ENCODE results near the gene SNCA. TPM values are rescaled to one million over a fixed set of nuclear protein-coding genes. Genes with fewer than 3 reads are reported as not detected.

SNCA gene
- under 1 TPM in 4 of 6 experiments, not detected in 2; 0.30 to 0.43 (median 0.38) TPM for total RNA-seq (2021; fragmentation: NEBNext Ultra II Directional; extraction: Animal tissue kit (Norgen Biotek cat#: 25700))
- long read RNA-seq: 0 reads

GRCh38 chr4:89836897-89837384, at the start of gene SNCA:
Gene SNCA (minus strand): TSS chr4:89837161. CDS start chr4:89835667, 1,494 bp downstream.
- no peak within 1 kb of the TSS for H3K27ac Mint-ChIP-seq
- no peaks in the 10 kb centered on the region for H3K36me3 Mint-ChIP-seq (ENCODE audit: low read depth)
- peak within 1 kb of the TSS; percentile 81 for H3K4me3 Mint-ChIP-seq
- H3K4me1 Mint-ChIP-seq (ENCODE audit: low read depth): peaks cover 8% of the 10 kb centered on the region
- peaks cover 20% of the 10 kb centered on the region; the same call in 1 of the 2 replicates for H3K27me3 Mint-ChIP-seq (ENCODE audit: insufficient read depth)
- no peak for DNase-seq
- H3K9me3 Mint-ChIP-seq: no peaks in the 10 kb centered on the region
- no peak for TF ChIP-seq CTCF (IDR thresholded peaks at IDR 0.05)

- no peak for TF ChIP-seq CTCF (IDR thresholded peaks at IDR 0.05)
- no peak for DNase-seq
- no peak overlapping the region for H3K27ac Mint-ChIP-seq
- H3K4me3 Mint-ChIP-seq: no peak overlapping the region
- H3K27me3 Mint-ChIP-seq (ENCODE audit: insufficient read depth): peaks cover 4% of the 10 kb centered on the region; the same call in 1 of the 2 replicates
- no peaks in the 10 kb centered on the region for H3K36me3 Mint-ChIP-seq (ENCODE audit: low read depth)
- H3K4me1 Mint-ChIP-seq (ENCODE audit: low read depth): no peaks in the 10 kb centered on the region
- no peaks in the 10 kb centered on the region for H3K9me3 Mint-ChIP-seq
These were observed 42.3 kb upstream of the SNCA start for GRCh38 chr4:89879215-89879614.

- Mint-ChIP-seq H3K27me3 (ENCODE audit: insufficient read depth) (peaks cover 4% of the 10 kb centered on the region; the same call in 1 of the 2 replicates), H3K9me3 (no peaks in the 10 kb centered on the region), H3K36me3 (ENCODE audit: low read depth) (no peaks in the 10 kb centered on the region), H3K27ac (no peak overlapping the region), H3K4me3 (no peak overlapping the region), H3K4me1 (ENCODE audit: low read depth) (no peaks in the 10 kb centered on the region)
- TF ChIP-seq CTCF (IDR thresholded peaks at IDR 0.05): no peak
- DNase-seq: no peak
These were observed 41.6 kb upstream of the SNCA start for GRCh38 chr4:89878611-89879010.

- no peak for DNase-seq
- Mint-ChIP-seq H3K27ac (no peak overlapping the region), H3K27me3 (ENCODE audit: insufficient read depth) (peaks cover 4% of the 10 kb centered on the region; the same call in 1 of the 2 replicates), H3K4me3 (no peak overlapping the region), H3K4me1 (ENCODE audit: low read depth) (no peaks in the 10 kb centered on the region), H3K9me3 (no peaks in the 10 kb centered on the region), H3K36me3 (ENCODE audit: low read depth) (no peaks in the 10 kb centered on the region)
- TF ChIP-seq CTCF (IDR thresholded peaks at IDR 0.05): no peak
These were observed 39.6 kb upstream of the SNCA start for GRCh38 chr4:89876548-89876947.

- no peaks in the 10 kb centered on the region for H3K9me3 Mint-ChIP-seq
- H3K4me1 Mint-ChIP-seq (ENCODE audit: low read depth): no peaks in the 10 kb centered on the region
- H3K36me3 Mint-ChIP-seq (ENCODE audit: low read depth): no peaks in the 10 kb centered on the region
- DNase-seq: no peak
- H3K27ac Mint-ChIP-seq: no peak overlapping the region
- TF ChIP-seq CTCF (IDR thresholded peaks at IDR 0.05): no peak
- H3K4me3 Mint-ChIP-seq: no peak overlapping the region
- peaks cover 6% of the 10 kb centered on the region; the same call in 1 of the 2 replicates for H3K27me3 Mint-ChIP-seq (ENCODE audit: insufficient read depth)
These were observed 34.2 kb upstream of the SNCA start for GRCh38 chr4:89871211-89871610.

All from HFFc6 (cell line).